NCI-H82 (cell line): Measurements from ENCODE around the gene CCDC9B.

ENCODE experiments used
- DNase-seq: peaks from one replicate; lab custom pipeline; 2025; lab: John Stamatoyannopoulos, UW

Gene CCDC9B

DNA sequence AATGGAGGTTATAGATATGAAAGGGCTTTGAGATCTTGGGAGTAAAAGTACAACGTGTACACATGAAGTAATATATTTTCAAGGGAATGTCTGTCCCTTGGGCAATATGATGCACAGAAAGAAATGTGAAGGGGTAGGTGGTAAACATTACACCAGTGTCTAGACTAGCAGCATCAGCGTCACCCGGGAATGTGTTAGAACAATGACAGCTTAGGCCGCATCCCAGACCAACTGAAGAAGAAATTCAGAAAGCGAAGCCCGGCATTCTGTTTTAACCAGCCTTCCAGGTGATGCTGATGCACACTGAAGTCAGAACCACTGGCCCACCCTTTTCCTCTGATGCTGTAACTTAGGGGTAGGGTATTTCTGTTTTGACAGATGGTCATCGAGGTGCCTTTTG is 10.9 kb downstream of the CCDC9B start:
- DNase-seq, result no peak

DNA sequence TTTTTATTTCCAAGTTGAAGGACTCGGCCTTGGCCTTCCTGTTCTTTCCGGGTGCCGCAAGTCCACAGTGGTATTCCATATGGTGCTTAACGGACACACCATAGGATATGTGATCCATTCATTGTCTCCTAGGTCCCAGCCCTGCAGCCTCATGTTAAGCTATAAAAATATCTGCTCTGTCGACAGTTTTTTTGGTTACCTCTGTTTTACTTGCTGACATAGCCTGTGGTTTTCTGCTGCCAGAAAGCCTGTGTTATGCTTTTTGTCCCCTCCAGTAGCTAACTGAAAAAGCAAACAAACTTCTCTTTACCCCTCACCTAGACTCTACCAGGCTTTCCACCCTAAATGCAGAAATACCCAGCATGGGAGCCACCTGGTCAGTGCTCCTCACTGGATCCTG is 12.0 kb downstream of the CCDC9B start:
- no peak for DNase-seq

DNA sequence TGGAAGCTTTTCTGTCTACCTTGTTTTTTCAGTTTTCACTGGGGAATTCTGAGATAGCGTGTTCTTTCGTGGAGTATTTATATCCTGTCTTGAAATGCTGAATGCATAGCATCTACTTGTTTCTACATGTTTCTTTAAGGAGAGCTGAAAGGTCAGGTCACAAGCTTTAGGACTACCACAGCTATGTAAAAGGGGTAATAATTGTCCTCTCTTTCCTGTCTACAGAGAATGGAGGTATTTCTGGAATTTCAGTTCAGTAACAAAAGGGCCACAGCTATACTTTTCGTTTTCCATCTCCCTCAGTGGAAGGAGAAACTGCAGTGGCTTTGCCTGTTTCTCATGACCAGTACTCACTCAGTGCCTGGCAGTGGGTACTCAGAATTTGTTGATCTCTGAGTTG is 12.6 kb downstream of the CCDC9B start:
- no peak for DNase-seq

DNA sequence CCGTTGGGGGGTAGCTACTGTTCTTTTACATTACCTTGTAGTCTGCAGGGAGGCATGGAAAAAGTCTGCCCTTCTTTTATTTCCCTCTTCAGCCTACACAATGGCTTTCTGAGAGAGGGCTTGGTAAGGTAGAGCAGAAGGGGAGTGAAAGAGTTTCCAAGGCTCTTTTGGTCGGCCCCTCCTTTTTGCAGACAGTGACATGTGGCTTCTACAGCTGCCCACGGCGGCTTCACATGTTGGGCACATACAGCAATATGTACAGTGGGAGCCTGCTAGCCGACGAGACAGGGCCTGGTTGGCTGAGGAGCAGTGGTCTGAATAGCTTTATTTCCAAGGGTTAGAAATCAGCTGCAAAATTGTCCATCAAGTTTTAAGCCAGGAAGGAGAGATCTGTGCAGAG is 13.3 kb downstream of the CCDC9B start:
- no peak for DNase-seq

DNA sequence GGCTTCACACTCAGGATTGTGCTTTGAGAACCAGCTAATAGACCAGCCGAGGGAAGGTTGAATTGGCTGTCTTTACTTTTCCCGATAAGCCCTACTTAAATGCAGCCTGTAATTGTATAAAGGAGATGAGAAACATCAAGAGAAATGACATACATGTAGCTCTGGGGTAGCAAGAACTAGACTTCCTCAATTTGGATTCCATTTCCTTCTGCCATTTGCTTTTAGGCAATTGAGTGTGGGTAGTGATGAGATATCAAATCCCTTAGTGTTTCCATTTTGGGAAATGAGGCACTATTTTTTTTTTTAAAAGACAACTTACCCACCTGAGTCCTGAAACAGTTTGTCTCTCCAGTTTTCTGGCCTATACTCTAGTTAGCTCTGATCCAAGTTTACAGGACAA is 15.0 kb downstream of the CCDC9B start:
- no peak for DNase-seq

DNA sequence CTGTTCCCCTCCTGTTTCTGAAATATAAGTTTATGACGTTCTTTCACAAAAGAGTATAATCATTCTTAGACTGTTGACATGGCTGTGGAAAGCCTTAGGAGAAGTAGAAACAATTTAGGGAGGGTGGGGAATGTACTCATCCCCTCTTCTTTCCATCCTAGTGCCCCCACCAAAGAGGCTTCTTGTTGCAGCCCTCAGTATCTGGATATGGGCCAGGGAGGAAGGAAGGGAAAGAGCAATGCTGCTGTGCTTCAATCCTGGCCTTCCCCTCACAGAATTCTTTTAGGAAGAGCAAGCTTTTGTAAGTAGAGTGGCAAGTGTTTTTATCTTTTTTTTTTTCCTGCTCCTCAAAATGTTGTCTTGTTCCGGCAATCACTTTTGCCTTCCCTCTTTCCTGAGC is 15.6 kb downstream of the CCDC9B start:
- no peak for DNase-seq

DNA sequence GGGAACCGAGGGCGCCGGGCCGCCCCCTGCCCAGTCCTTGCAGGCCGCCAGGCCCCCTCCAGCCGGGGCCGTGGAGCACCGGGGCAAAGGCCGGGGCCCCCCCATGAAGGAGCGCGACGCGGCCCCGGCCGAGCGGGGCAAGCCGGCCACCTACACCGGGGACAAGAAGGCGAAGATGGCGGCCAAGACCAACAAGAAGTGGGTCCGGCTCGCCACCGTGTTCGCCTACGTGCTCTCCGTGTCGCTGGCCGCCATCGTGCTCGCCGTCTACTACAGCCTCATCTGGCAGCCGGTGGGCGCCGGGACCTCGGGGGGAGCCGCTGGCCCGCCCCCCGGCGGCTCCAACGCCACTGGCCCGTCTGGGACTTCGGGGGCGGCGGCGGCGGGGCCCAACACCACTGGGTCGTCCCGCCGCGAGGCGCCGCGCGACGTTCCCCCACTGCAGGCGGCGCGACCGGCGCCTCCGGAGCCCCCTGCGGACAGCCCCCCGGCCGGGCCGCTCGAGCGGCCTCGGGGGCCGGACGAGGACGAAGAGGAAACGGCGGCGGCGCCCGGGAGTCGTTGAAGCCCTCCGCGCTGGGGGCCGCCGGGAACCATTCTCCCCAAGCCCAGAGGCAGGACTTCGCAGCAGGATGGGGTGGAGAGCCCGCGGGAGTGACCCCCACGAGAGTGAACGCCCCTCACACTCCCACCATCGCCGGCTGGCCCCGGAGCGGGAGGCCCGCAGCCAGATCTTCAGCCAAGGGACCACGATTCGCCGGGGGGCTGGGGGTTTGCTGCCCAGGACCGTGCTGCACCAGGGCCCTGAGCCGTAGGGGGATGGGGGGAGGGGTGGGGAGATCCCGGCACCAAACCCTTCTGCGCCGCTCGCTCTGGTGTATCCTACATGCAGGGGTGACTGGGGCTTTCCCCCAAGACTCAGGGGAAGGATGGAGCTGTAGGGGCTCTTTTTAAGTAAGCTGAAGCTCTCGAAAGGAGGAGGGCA is 16.5 kb downstream of the CCDC9B start:
- DNase-seq, result peak; percentile 31

DNA sequence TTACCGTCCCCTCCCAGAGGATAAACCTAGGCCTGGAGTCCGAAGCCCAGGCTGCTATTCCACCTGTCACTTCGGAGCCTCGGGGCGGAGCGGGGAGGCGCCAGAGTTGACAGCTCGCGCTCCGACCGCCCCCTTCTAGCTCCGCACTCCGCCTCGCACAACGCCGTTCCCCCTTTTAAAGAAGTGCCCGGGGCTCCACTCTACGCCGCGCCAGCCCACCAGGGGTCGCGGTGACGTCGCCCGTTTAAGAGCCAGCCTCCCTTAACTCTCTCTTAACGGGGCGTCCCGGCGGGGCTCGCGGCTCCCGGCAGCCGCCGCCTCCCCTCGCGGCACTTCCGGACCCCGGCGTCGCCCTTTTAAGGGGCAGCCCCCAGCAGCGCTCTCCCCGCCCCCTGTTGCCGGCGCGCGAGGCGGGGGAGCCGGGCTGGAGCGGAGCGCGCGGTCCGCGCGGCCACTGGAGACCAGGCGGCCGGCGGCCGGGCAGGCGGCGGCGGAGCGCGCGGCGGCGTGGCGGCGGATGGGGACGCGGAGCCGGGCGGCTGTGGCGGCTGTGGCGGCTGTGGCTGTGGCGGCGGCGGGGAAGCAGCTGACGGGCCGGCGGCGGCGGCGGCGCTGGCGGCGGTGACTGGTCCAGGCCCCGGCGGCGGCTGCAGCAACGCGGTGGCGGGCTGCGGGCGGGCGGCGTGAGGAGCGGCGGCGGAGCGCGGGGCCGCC is 17.3 kb downstream of the CCDC9B start, which contains the start of gene INAFM2:
INAFM2 (plus strand) TSS at position 454 of the 714 bp plus-strand sequence. CDS start 364 bp downstream, outside the sequence.
- peak; percentile 98 for DNase-seq

DNA sequence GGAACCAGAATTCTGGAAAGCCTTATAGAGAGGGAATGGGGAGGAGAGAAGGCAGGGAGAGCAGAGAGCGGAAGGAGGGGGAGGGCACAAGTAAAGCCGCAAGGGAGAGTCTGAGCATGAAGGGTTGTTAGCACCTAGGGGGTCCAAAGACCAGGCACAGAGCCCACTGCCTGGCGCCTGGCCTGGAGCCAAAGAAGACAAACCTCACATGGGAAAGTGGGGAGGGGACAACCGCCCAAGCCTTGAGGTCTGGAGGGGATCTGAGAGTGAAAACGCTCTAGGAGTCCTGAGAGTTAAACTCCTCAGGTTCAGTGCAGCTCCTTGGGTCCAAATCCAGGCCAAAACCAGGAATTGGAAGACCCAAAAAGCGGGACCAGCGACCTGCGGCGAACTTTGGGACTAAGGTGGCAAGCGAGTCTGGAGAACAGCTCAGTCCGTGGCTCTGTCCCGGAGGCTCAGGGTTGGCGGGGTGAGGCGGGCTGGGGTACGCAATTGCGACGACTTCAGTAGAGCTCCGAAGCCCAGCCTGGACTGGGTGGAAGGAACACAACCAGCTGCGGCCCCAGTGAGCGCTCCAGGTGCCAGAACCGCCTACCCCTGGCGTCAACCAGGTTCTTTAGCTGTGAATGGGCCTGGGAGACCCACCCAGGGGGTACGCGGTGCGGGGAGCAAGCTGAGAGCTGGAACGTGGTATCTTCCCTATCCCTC is 18.1 kb downstream of the CCDC9B start:
- DNase-seq, result peak; percentile 30

DNA sequence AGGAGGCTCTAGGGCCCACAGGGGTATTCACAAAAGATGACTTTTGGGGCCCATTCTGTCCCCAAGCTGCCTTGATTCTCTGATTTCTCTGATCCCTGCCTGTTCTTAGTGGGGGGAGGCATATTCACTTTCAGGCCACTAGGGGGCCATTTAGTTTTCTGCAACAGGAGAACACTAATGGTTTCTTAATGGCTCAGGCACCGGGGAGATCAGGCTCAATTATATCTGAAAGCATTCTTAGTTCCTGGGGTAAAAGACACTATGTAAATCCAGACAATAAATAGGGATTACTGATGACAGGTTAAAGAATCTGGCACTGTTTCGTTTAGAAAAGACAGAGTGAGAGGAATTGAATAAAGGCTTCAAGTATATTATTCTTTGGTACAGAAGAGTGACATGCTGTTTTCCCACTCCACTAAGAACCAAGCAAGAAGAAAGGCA is 19.8 kb downstream of the CCDC9B start:
- DNase-seq, result peak; percentile 91

DNA sequence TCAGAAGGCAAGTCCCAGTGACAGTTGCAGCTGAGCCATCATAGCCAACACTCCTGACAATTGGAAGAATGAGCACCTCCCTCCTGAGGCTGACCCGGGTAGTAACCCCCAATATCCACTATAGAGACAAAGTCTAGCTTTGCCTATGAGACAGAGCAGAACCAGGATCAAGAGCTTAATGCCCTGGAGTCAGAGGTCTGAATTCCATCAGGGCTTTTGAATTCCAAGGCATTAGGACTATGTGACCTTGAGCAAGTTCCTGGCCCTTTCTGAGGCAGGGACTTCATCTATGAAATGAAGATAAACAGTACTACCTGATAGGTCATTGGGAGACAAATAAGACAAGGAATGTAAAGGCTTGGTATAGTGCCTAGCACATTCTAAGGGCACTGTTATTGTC is 20.3 kb downstream of the CCDC9B start:
- no peak for DNase-seq

DNA sequence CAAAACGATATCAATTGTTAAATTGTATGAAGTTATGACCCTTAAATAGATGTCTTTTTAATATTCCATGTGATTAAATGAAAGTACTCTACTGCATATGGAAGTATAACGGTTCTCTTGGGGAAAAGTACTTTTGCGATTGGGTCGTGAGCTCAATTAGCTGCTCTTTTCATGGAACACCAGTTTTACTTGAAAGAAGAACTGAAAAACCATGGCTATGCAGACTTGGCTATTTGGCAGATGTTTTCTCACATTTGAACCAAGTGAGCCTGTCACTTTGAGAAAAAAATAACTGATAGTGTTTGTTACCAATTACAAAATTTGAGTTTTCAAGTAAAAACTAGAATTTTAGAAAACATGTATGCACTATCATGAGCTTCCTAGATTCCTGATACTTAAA is 23.2 kb downstream of the CCDC9B start:
- no peak for DNase-seq

DNA sequence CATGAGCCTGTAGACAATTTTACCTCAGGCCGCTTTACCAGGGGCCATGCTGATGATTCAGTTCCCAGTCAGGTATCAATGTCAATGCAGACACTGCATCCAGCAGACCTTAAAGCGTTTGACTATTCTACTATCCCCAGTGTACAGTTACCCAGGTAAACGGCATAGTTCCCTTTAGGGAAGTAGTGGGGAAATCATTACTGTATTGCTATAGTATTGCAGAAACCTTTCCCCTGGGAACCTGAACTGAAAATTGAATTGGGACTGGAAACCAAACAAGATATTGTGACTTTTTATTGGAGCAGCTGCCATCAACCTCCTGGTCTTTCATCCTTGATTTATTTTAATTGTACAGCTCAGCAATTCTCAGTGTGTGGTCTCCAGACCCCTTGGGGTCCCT is 23.8 kb downstream of the CCDC9B start:
- DNase-seq, result no peak

DNA sequence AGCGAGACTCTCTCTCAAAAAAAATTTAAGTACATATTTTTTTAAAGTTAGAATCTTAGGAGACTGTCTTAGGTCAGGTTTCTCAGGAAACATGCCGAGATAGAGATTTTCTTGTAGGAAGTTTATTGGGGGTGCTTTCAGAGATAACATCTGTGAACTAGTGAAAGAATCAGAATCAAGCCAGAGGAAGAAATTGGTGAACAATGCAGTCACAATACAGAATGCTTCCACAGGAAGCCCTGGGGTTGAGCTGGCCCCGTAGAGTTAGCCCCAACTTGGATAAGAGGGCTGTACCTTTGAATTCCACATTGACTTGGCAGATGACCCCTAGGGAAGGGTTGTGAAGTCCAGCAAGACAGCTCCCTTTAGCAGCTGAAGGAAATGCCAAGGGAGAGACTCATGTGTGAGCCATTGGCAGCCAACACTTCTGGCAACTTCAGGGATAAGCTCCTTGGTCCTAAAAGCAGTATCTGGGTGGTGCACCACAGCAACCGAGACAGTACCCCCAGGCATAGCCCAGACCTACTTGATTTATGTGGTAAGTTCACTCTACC is 25.9 kb downstream of the CCDC9B start:
- no peak for DNase-seq

DNA sequence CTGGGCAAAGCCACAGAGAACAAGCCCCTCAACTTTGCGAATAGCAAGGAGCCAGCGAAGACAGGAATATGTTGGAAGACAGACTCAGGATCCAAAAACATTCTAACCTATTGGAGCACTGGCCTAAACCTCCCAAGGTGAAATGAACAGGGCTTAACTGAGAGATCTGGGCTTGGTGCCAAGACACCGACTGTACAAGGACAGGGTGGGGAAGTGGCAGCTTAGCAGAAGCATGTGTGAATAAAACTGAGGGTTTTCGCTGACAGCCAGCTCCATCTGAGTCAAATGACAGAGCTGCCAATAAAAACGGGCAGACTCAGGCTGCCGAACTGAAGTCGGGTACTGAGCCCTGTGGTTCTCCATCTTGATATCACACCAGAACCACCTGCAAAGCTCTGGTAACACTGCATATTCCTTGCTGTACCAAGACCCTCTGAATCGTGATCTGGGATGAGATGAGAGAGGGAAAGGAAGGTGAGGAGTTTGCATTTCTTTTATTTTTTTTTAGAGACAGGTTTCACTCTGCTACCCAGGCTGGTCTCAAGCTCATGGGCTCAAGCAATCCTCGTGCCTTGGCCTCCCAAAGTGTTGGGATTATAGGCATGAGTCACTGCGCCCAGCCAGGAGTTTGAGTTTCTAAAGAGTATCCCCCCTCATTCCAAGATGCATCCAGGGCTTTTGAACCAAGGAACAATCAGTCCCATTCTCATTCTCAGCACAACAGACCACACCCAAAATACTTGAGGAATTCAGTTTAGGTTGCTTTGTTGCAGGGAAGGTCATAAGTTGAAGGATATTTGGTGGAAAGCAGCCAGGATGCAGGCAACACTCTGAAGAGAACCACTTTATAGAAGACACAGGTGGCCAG is 27.0 kb downstream of the CCDC9B start:
- peak; percentile 97 for DNase-seq

DNA sequence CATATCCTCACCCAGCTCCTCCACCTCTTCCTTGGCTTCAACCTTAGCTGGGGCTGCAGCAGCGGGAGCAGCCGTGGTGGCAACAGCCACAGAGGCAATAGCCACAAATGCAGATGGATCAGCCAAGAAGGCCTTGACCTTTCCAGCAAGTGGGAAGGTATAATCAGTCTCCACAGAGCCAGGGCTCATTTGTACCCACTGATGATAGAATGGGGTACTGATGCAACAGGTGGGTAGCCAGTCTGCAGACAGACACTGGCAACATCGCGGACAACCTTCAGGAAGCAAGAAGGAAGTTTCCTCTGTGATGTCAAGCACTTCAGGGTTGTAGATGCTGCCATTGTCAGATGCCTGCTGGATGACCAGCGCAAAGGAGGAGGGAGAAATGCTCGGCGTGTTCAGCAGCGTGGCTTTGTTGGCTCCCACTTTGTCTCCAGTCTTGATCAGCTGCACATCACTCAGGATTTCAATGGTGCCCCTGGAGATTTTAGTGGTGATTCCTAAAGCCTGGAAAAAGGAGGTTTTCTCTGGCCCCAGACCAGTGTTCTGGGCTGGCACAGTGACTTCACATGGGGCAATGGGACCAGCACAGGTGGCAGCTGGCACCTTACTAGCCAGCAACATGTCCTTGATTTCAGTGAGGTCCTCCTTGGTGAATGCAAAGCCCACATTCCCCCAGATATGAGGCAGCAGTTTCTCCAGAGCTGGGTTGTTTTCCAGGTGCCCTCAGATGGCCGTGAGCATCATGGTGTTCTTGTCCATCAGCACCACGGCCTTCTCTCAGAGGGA is 28.2 kb downstream of the CCDC9B start:
- no peak for DNase-seq

DNA sequence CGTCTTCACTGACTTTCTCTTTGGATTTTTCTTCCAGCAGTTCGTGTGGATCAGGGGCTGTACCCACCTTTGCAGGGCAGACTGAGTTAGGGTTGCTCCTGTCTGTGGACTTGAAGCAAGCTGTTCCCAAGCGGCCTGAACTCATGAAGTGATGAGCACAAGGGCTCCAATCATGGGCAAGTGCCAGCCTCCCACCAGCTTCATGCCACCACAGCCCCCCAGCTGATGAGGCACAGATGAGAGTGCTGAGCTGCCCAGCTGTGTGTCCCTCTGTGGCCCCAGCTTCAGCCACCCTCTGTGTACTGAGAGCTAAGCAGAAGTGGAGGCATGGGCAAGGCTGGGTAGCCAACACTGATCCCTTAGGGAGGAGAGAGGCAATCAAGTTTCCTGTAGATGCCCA is 29.7 kb downstream of the CCDC9B start:
- no peak for DNase-seq

DNA sequence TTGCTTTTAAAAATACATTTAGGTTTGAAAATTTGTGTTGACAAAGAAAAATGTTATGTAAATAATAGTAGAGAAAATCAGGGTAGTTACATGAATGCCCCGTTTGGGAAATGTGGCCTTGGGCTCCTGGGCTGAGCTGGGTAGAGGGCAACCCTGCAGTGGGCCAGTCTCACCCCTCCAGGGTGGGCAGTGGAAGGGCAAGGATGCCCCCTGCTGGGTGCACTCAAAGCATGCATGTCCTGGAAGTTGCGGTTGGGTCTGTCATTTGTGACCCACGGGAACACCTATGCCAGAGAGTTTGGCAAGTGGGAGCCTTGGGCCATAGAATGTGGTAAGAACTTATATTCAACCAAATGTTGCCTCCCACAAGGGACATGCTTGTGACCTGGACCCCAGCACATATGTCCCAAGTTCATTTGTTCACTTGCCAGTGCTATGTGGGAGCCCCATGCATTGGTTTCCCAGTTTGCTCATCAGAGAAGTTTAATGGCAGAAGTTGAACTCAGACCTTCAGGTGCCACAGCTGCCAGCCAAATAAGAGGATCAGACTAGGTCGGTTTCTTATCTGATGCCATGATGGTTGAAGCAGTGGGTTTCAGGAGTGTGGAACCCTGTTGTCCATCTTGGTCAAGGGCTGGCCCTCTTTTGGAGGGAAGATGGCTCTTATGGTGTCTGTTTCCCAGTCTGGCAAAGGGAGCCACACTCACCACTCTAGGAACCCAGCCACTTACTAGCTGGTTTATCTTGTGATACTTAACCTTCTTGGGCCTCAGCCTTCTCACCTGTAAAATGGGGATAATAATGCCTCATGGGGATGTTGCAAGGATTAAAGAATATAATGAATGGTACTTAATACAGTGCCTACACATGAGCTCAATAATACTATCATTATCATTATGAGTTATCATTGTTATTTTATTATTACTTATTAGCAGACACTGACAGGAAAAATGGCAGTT is 30.5 kb downstream of the CCDC9B start:
- DNase-seq, result peak; percentile 83

DNA sequence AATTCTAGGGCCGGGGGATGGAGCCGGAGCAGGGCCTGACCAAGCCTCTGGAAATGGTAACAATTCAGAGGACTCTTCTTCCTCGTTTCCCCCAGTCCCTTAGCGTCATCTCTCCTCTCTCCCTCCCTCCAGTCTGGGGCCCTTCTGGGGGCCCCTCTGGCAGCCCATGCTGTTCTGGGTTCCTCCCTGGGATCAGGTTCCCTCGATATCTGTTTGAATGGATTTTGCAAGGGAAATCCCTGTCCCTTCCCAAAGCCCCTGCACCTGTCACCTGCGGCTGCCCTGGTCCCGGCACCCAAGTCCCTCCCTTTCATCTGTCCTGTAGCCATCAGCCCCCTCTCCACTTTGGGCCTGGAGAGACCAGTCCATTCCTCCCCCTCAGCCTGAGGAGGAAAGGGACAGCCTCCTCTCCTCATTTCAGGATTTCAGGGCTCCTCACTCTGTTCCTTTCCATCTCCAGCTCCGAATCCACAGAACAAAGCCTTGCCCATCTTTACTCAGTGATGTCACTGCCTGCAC is 31.3 kb downstream of the CCDC9B start:
- peak; percentile 32 for DNase-seq
